CD4-positive, alpha-beta memory T cell (primary cell): ENCODE results near the gene ILF3. TPM values are rescaled to one million over a fixed set of nuclear protein-coding genes. Genes with fewer than 3 reads are reported as not detected.
"Not testable (repeated sequence)": the region's sequence is repeated elsewhere in the genome, so short reads cannot be mapped to it uniquely, and the experiment has no call there.

Experiments used
- CTCF ChIA-PET: fragments of 350-600 bp; sonication (Branson Sonifier 250); formaldehyde crosslinking; loops from one replicate; lab custom pipeline; 2021; ENCODE audit warnings: inconsistent platforms; ENCODE audit not compliant: partially characterized antibody; lab: Charles Lee
- POLR2A ChIA-PET: fragments of 350-600 bp; sonication (Branson Sonifier 250); formaldehyde crosslinking; loops from one replicate; lab custom pipeline; 2021; ENCODE audit not compliant: partially characterized antibody; lab: Charles Lee
- DNase-seq, 5 donors: peaks; one replicate each; pipeline versions ENCODE4 v3.0.0 to v3.0.0-alpha.2; 2020 to 2022; ENCODE audit warnings: mixed read lengths in 1 of 5
- H3K27ac ChIP-seq: one replicate; pipeline ENCODE4 v1.7.0; 2013; ENCODE audit warnings: low read depth, low read length
- H3K27me3 ChIP-seq: 2 replicates; pipeline ENCODE4 v1.7.0; 2013; ENCODE audit warnings: mild to moderate bottlenecking, low read length, moderate library complexity; ENCODE audit not compliant: insufficient read depth
- H3K36me3 ChIP-seq: 2 replicates; pipeline ENCODE4 v1.7.0; 2013; ENCODE audit warnings: mild to moderate bottlenecking, low read length, moderate library complexity; ENCODE audit not compliant: insufficient read depth
- H3K4me1 ChIP-seq: 2 replicates; pipeline ENCODE4 v1.7.0; 2013; ENCODE audit warnings: mild to moderate bottlenecking, low read length, moderate library complexity; ENCODE audit not compliant: insufficient read depth
- H3K4me3 ChIP-seq, 2 donors: one replicate each; pipeline ENCODE4 v1.7.0; 2013; ENCODE audit warnings: low read length in 2 of 2, mild to moderate bottlenecking in 1 of 2
- H3K9me3 ChIP-seq, 2 donors: one replicate each; pipeline ENCODE4 v1.7.0; 2013; ENCODE audit warnings: low read length in 2 of 2, control low read depth in 1 of 2; ENCODE audit not compliant: control insufficient read depth in 1 of 2
- H3K27ac Mint-ChIP-seq, 7 donors: one replicate each; pipeline ENCODE4 v1.8.0; 2020 to 2021; ENCODE audit warnings: mixed read lengths in 7 of 7, mild to moderate bottlenecking in 6 of 7, inconsistent platforms in 3 of 7, moderate library complexity in 3 of 7
- H3K27me3 Mint-ChIP-seq, 2 donors: one replicate each; pipeline ENCODE4 v1.8.0; 2020 to 2021; ENCODE audit warnings: mixed read lengths in 2 of 2
- H3K36me3 Mint-ChIP-seq, 2 donors: one replicate each; pipeline ENCODE4 v1.8.0; 2020 to 2021; ENCODE audit warnings: mixed read lengths in 2 of 2, inconsistent platforms in 1 of 2, mild to moderate bottlenecking in 1 of 2
- H3K4me1 Mint-ChIP-seq, 4 donors: one replicate each; pipeline ENCODE4 v1.8.0; 2020 to 2021; ENCODE audit warnings: mixed read lengths in 4 of 4, mild to moderate bottlenecking in 1 of 4
- H3K4me3 Mint-ChIP-seq, 8 donors: one replicate each; pipeline ENCODE4 v1.8.0; 2020 to 2021; ENCODE audit warnings: mixed read lengths in 8 of 8, mild to moderate bottlenecking in 7 of 8, moderate library complexity in 6 of 8, inconsistent platforms in 3 of 8
- H3K9me3 Mint-ChIP-seq, 8 donors: one replicate each; pipeline ENCODE4 v1.8.0; 2020 to 2021; ENCODE audit warnings: mixed read lengths in 8 of 8, mild to moderate bottlenecking in 5 of 8, inconsistent platforms in 3 of 8, moderate library complexity in 1 of 8
- intact Hi-C: fragments of 100-400 bp; cut with micrococcal nuclease; formaldehyde crosslinking; loops from one replicate; pipeline ENCODE4 v1.15.1; 2023
- polyA plus RNA-seq, 2 donors: library from polyadenylated mRNA; unstranded; fragments of 300-500 nt; fragmentation: Illumina TruSeq; gene quantifications; one replicate each; pipeline ENCODE4 v1.2.3, GENCODE V29; 2021
- total RNA-seq, 2 experiments: library from RNA; stranded (reverse); gene quantifications; one replicate each; pipeline ENCODE4 v1.2.3, GENCODE V29; 2021

The ILF3 gene
- total and polyA plus RNA-seq, 4 experiments from 2014 or later = 36.2 to 302 (median 197) TPM

DNA sequence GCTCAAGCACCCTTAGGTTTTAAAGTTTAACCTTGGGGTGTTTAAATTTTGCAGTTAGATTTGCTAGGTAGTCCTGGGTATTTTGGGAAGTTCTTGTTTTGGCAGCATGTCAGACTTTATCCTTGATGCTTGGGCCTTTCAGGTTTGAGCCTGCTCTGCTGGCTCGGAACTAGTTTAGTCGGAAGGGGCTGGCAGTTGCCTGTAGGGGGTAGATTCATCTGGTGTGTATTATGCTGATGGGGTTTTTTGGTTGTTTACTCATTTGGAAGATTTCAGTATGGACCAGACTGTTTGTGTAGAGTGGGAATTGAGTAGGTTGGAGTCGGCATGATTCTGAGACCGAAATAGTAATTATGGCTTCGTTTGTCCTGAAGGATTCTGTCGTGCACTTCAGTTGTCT, 15.1 kb downstream of the ILF3 start:
- Mint-ChIP-seq H3K27me3 (no peaks in the 10 kb centered on the region), H3K27ac (peak overlapping the region in 5 of 7 donors; percentile 38 to 69 (median 58)), H3K36me3 (peaks cover 18 to 50% of the 10 kb centered on the region in 2 donors), H3K4me3 (peak overlapping the region in 4 of 8 donors; percentile 10 to 58 (median 20)), H3K9me3 (no peaks in the 10 kb centered on the region), H3K4me1 (peaks cover 26 to 50% (median 38%) of the 10 kb centered on the region in 4 donors)
- Histone ChIP-seq H3K36me3 (peaks cover 24% of the 10 kb centered on the region), H3K4me1 (peaks cover 46% of the 10 kb centered on the region), H3K27me3 (no peaks in the 10 kb centered on the region), H3K27ac (no peak overlapping the region), H3K9me3 (no peaks in the 10 kb centered on the region), H3K4me3 (no peak overlapping the region)
- intact Hi-C loops = no loop called here
- ChIA-PET CTCF (no interaction called here), POLR2A (no interaction called here)
- DNase-seq = no peak

GRCh38 chr19:10670182-10670581, 16.0 kb downstream of the ILF3 start:
- Mint-ChIP-seq H3K36me3 (peaks cover 18 to 58% of the 10 kb centered on the region in 2 donors), H3K4me3 (no peak overlapping the region), H3K27me3 (no peaks in the 10 kb centered on the region), H3K9me3 (no peaks in the 10 kb centered on the region), H3K4me1 (peaks cover 24 to 50% (median 35%) of the 10 kb centered on the region in 4 donors), H3K27ac (peak overlapping the region in 2 of 7 donors; percentile 57 to 81)
- H3K9me3 ChIP-seq = no peaks in the 10 kb centered on the region
- DNase-seq = no peak
- no peaks in the 10 kb centered on the region for H3K27me3 ChIP-seq
- POLR2A ChIA-PET = no interaction called here
- CTCF ChIA-PET = no interaction called here
- peaks cover 28% of the 10 kb centered on the region for H3K36me3 ChIP-seq
- H3K4me3 ChIP-seq = no peak overlapping the region
- H3K27ac ChIP-seq = no peak overlapping the region
- intact Hi-C loops = no loop called here
- H3K4me1 ChIP-seq = peaks cover 46% of the 10 kb centered on the region

- peaks cover 23 to 45% (median 33%) of the 10 kb centered on the region in 4 donors for H3K4me1 Mint-ChIP-seq
- H3K27ac Mint-ChIP-seq = peak overlapping the region in 3 of 7 donors; percentile 27 to 68 (median 37)
- no peak overlapping the region for H3K27ac ChIP-seq
- CTCF ChIA-PET = interaction anchor here (0.5 to 1.9 kb wide), 2 partner anchors 19 to 27 kb away, joined by 3 to 8 read pairs; no protein-coding TSS in a partner anchor
- H3K9me3 Mint-ChIP-seq = no peaks in the 10 kb centered on the region
- no peak for DNase-seq
- H3K4me3 Mint-ChIP-seq = no peak overlapping the region
- no peaks in the 10 kb centered on the region for H3K27me3 ChIP-seq
- H3K4me1 ChIP-seq = peaks cover 41% of the 10 kb centered on the region
- no peak overlapping the region for H3K4me3 ChIP-seq
- H3K9me3 ChIP-seq = no peaks in the 10 kb centered on the region
- H3K36me3 Mint-ChIP-seq = peaks cover 22 to 65% of the 10 kb centered on the region in 2 donors
- POLR2A ChIA-PET = interaction anchor here (1.0 kb wide), 1 partner anchor 9 kb away, joined by 3 read pairs; no protein-coding TSS in a partner anchor
- intact Hi-C loops = no loop called here
- peaks cover 35% of the 10 kb centered on the region for H3K36me3 ChIP-seq
- no peaks in the 10 kb centered on the region for H3K27me3 Mint-ChIP-seq
Observed at GRCh38 chr19:10670876-10671804, 17.0 kb downstream of the ILF3 start.

DNA sequence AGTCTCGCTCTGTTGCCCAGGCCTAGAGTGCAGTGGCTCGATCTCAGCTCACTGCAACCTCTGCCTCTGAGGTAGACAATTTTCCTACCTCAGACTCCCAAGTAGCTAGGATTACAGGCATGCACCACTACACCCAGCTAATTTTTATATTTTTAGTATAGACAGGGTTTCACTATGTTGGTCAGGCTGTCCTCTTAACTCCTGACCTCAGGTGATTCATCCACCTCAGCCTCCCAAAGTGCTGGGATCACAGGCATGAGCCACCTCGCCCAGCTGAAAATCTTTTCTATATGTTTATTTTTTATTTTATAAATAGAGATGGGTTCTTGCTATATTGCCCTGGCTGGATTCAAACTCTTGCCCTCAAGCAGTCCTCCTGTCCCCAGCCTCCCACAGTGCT, 17.8 kb downstream of the ILF3 start:
- DNase-seq, H3K9me3 ChIP-seq, intact Hi-C loops, H3K4me3 Mint-ChIP-seq, H3K27me3 ChIP-seq, H3K9me3 Mint-ChIP-seq, H3K27ac ChIP-seq, H3K27ac Mint-ChIP-seq, H3K27me3 Mint-ChIP-seq, H3K4me3 ChIP-seq: not testable (repeated sequence)
- Mint-ChIP-seq H3K4me1 (peaks cover 18 to 37% (median 29%) of the 10 kb centered on the region in 4 donors), H3K36me3 (peaks cover 24 to 64% of the 10 kb centered on the region in 2 donors)
- Histone ChIP-seq H3K36me3 (peaks cover 39% of the 10 kb centered on the region), H3K4me1 (peaks cover 33% of the 10 kb centered on the region)
- POLR2A ChIA-PET = interaction anchor here (1.0 to 2.3 kb wide), 2 partner anchors 10 to 29 kb away, joined by 3 to 6 read pairs; partner anchors contain the start of gene QTRT1
- CTCF ChIA-PET = interaction anchor here (1.9 to 2.1 kb wide), 2 partner anchors 10 to 28 kb away, joined by 8 read pairs; no protein-coding TSS in a partner anchor

DNA sequence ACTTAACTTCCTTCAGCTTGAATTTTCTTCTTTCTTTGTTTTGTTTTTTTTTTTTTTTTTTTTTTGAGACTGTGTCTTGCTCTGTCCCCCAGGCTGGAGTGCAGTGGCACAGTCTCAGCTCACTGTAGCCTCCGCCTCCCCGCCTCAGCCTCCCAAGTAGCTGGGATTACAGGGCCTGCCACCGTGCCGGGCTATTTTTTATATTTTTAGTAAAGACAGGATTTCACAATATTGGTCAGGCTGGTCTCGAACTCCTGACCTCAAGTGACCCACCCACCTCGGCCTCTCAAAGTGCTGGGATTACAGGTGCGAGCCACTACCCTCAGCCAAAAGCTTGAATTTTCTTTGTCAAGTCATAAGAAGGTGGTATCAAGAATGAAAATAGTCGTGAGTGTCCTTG, 21.1 kb downstream of the ILF3 start:
- intact Hi-C loops, POLR2A ChIA-PET, H3K9me3 ChIP-seq, H3K27me3 ChIP-seq, H3K4me3 Mint-ChIP-seq, H3K9me3 Mint-ChIP-seq, H3K4me1 ChIP-seq, H3K27ac ChIP-seq, DNase-seq, H3K4me3 ChIP-seq, H3K27me3 Mint-ChIP-seq, CTCF ChIA-PET: not testable (repeated sequence)
- peak overlapping the region in 1 of 7 donors; percentile 35 for H3K27ac Mint-ChIP-seq
- H3K36me3 Mint-ChIP-seq = peaks cover 47 to 73% of the 10 kb centered on the region in 2 donors
- H3K36me3 ChIP-seq = peaks cover 72% of the 10 kb centered on the region
- peaks cover 6 to 12% (median 8%) of the 10 kb centered on the region in 4 donors for H3K4me1 Mint-ChIP-seq

DNA sequence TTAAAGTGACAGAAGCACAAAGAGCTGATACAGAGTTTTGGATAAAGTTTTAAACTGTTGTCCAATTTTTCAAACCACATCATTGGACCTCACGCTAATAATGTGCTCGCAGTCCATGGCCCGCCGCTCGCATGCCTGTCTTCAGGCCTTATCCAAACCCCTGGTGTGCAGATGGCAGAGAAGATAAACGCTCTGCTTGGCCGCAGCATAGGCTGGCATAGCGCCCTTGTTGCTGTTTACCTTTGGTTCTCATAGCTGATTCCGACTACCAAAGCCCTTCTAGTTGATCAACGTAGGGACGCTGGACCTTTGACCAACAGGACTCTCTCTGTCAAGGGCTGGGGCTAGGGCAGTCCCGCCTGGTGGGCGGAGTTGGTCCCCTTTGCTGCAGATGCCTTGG, 23.6 kb downstream of the ILF3 start:
- no peaks in the 10 kb centered on the region for H3K27me3 Mint-ChIP-seq
- CTCF ChIA-PET = interaction anchor here (0.7 to 1.3 kb wide), 2 partner anchors 22 to 207 kb away, joined by 3 to 5 read pairs; no protein-coding TSS in a partner anchor
- no peak overlapping the region for H3K4me3 ChIP-seq
- no peaks in the 10 kb centered on the region for H3K27me3 ChIP-seq
- H3K4me1 ChIP-seq = no peaks in the 10 kb centered on the region
- DNase-seq = no peak
- H3K36me3 ChIP-seq = peaks cover 80% of the 10 kb centered on the region
- H3K27ac ChIP-seq = no peak overlapping the region
- H3K36me3 Mint-ChIP-seq = peaks cover 48 to 73% of the 10 kb centered on the region in 2 donors
- no peak overlapping the region for H3K4me3 Mint-ChIP-seq
- H3K9me3 Mint-ChIP-seq = no peaks in the 10 kb centered on the region
- H3K4me1 Mint-ChIP-seq = peaks cover 0 to 6% (median 0%) of the 10 kb centered on the region in 4 donors
- intact Hi-C loops = no loop called here
- H3K27ac Mint-ChIP-seq = peak overlapping the region in 2 of 7 donors; percentile 38 to 60
- POLR2A ChIA-PET = interaction anchor here (1.4 kb wide), 1 partner anchor 18 kb away, joined by 3 read pairs; no protein-coding TSS in a partner anchor
- no peaks in the 10 kb centered on the region for H3K9me3 ChIP-seq

- Mint-ChIP-seq H3K4me3 (no peak overlapping the region), H3K36me3 (peaks cover 44 to 68% of the 10 kb centered on the region in 2 donors), H3K27ac (no peak overlapping the region), H3K27me3 (no peaks in the 10 kb centered on the region), H3K9me3 (no peaks in the 10 kb centered on the region), H3K4me1 (peaks cover 0 to 3% (median 0%) of the 10 kb centered on the region in 4 donors)
- no peak overlapping the region for H3K27ac ChIP-seq
- H3K4me1 ChIP-seq = no peaks in the 10 kb centered on the region
- H3K9me3 ChIP-seq = no peaks in the 10 kb centered on the region
- DNase-seq = no peak
- POLR2A ChIA-PET = no interaction called here
- no peaks in the 10 kb centered on the region for H3K27me3 ChIP-seq
- H3K4me3 ChIP-seq = no peak overlapping the region
- intact Hi-C loops = no loop called here
- CTCF ChIA-PET = interaction anchor here (0.6 kb wide), 1 partner anchor 175 kb away, joined by 4 read pairs; no protein-coding TSS in a partner anchor
- H3K36me3 ChIP-seq = peaks cover 85% of the 10 kb centered on the region
Observed at GRCh38 chr19:10678813-10679212, 24.7 kb downstream of the ILF3 start.
